GM12892 (cell line): ENCODE data around the gene MYL10.

ENCODE experiments used
- POLR2A ChIP-seq: IDR thresholded peaks from 2 replicates; pipeline ENCODE4 v1.6.1; 2011; ENCODE audit warnings: low read depth, low read length, control low read depth
- POLR2AphosphoS5 ChIP-seq: IDR thresholded peaks from 2 replicates; pipeline ENCODE4 v1.6.1; 2011; ENCODE audit warnings: low read depth, low read length, control low read depth
- TAF1 ChIP-seq: IDR thresholded peaks from 2 replicates; pipeline ENCODE4 v1.6.1; 2011; ENCODE audit warnings: low read depth, mild to moderate bottlenecking, control low read depth, low read length, borderline replicate concordance

GRCh38 chr7:101596898-101597297 lies 32.2 kb downstream of the MYL10 start:
- TF ChIP-seq POLR2A (no peak), POLR2AphosphoS5 (no peak), TAF1 (no peak)
